ENCODE measurements around the gene CREG2.

DNA sequence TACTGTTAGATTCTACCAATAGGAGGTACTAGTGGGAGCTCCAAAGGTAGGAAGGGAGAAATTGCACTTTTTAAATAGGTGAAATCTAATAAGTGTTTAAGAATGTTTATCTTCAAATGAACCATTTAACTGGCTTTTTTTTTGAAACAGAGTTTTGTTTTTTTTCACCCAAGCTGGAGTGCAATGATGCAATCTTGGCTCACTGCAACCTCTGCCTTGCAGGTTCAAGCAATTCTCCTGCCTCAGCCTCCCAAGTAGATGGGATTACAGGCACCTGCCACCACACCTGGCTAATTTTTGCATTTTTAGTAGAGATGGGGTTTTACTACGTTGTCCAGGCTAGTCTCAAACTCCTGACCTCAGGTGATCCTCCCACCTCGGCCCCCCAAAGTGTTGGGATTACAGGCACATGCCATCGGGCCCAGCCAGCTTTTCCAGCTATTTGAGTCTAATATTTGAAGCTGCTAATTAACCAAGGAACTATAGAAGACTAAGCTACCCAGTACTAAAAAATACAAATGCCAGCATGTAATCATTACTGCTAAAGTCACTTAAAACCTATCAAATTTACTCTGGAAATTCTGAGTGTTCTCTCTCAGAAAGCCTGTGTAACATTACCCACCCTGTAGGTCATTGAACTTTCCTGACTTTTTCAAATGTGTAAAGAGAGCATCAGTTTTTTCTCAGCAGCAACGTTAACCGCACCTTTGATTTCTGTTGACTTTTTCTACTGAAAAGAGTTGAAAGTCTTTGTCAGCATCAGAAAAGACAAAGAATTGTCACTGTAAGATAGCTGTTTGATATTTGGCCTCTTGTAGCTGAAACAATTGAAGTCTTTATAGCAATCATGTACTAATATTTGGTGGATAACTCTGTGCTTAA is 54.2 kb downstream of the CREG2 start:
- TF ChIP-seq, protein P1, sequence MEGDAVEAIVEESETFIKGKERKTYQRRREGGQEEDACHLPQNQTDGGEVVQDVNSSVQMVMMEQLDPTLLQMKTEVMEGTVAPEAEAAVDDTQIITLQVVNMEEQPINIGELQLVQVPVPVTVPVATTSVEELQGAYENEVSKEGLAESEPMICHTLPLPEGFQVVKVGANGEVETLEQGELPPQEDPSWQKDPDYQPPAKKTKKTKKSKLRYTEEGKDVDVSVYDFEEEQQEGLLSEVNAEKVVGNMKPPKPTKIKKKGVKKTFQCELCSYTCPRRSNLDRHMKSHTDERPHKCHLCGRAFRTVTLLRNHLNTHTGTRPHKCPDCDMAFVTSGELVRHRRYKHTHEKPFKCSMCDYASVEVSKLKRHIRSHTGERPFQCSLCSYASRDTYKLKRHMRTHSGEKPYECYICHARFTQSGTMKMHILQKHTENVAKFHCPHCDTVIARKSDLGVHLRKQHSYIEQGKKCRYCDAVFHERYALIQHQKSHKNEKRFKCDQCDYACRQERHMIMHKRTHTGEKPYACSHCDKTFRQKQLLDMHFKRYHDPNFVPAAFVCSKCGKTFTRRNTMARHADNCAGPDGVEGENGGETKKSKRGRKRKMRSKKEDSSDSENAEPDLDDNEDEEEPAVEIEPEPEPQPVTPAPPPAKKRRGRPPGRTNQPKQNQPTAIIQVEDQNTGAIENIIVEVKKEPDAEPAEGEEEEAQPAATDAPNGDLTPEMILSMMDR (IDR thresholded peaks at IDR 0.05 in 4 of 5, conservative IDR thresholded peaks at IDR 0.05 in 1 of 5): no peak
- TF ChIP-seq POLR2A (IDR thresholded peaks at IDR 0.05): no peak

Data from gastrocnemius medialis (tissue), 4 donors.